PFSK-1 (cell line): Measurements from ENCODE around the gene TAS2R43.

Source experiments
- FOXP2 ChIP-seq: optimal IDR thresholded peaks from 2 replicates; pipeline ENCODE3; 2011; ENCODE audit warnings: borderline replicate concordance, control low read depth, inconsistent platforms; ENCODE audit not compliant: insufficient read depth; ENCODE audit errors: extremely low read length, extremely low read depth
- POLR2AphosphoS5 ChIP-seq: IDR thresholded peaks from 2 replicates; pipeline ENCODE4 v1.6.1; 2012; ENCODE audit warnings: low read depth, mild to moderate bottlenecking, control low read depth, low read length, moderate library complexity
- SIN3A ChIP-seq: IDR thresholded peaks from 2 replicates; pipeline ENCODE4 v1.6.1; 2012; ENCODE audit warnings: mild to moderate bottlenecking, low read length, moderate library complexity, borderline replicate concordance; ENCODE audit not compliant: insufficient read depth
- TAF1 ChIP-seq: IDR thresholded peaks from 2 replicates; pipeline ENCODE4 v1.6.1; 2012; ENCODE audit warnings: low read length, control low read depth, borderline replicate concordance; ENCODE audit not compliant: insufficient read depth

- TF ChIP-seq POLR2AphosphoS5: no peak
- no peak for TF ChIP-seq TAF1
- TF ChIP-seq SIN3A: no peak
- TF ChIP-seq FOXP2: no peak
Measured at GRCh38 chr12:11133162-11133561, 41.0 kb upstream of the TAS2R43 start.
